IMR-90 (cell line): Measurements from ENCODE around the gene TP63. TPM values are rescaled to one million over a fixed set of nuclear protein-coding genes. Genes with fewer than 3 reads are reported as not detected.

ENCODE experiments used
- ATAC-seq: fragments of 200-7000 bp; cut with Tn5 transposase; 2 replicates; pipeline ENCODE4 v1.9.1; 2020; ENCODE audit warnings: low read depth, mild to moderate bottlenecking, moderate library complexity
- BruUV-seq: library from RNA; stranded (reverse); fragments of 400-500 nt; replicated peaks from 2 replicates; lab custom pipeline; 2021; lab: Mats Ljungman, UMichigan
- CTCF ChIA-PET: fragments of 300-600 bp; formaldehyde crosslinking; extraction: SDS; loops from one replicate; lab custom pipeline; 2021; ENCODE audit warnings: antibody characterized with exemption; lab: Yijun Ruan, JAX
- POLR2A ChIA-PET: fragments of 300-600 bp; sonication (Branson Sonifier 250); formaldehyde crosslinking; loops from one replicate; lab custom pipeline; 2022; ENCODE audit warnings: antibody characterized with exemption; ENCODE audit not compliant: unreplicated experiment; lab: Charles Lee
- DNase-seq: peaks from one replicate; pipeline ENCODE4 v3.0.0; 2013
- H2AFZ ChIP-seq: replicated peaks from 2 replicates; pipeline ENCODE3; 2013; ENCODE audit warnings: low read length, mild to moderate bottlenecking; ENCODE audit not compliant: poor library complexity
- H2AK5ac ChIP-seq: 2 replicates; pipeline ENCODE4 v1.6.1; 2013; ENCODE audit warnings: low read depth, low read length, inconsistent platforms
- H2AK9ac ChIP-seq: replicated peaks from 2 replicates; pipeline ENCODE3; 2013; ENCODE audit warnings: mild to moderate bottlenecking, low read depth, low read length, moderate library complexity; ENCODE audit not compliant: poor library complexity
- H2BK120ac ChIP-seq: 2 replicates; pipeline ENCODE4 v1.6.1; 2013; ENCODE audit warnings: low read depth, low read length, inconsistent platforms
- H2BK15ac ChIP-seq: 3 replicates; pipeline ENCODE4 v1.6.1; 2013; ENCODE audit warnings: low read depth, low read length, inconsistent platforms
- H2BK20ac ChIP-seq: 2 replicates; pipeline ENCODE4 v1.6.1; 2013; ENCODE audit warnings: low read depth, mild to moderate bottlenecking, inconsistent platforms, low read length, moderate library complexity
- H2BK5ac ChIP-seq: 2 replicates; pipeline ENCODE4 v1.6.1; 2013; ENCODE audit warnings: mild to moderate bottlenecking, low read depth, low read length, inconsistent platforms; ENCODE audit not compliant: poor library complexity, severe bottlenecking
- H3K14ac ChIP-seq: replicated peaks from 2 replicates; pipeline ENCODE4 v1.6.1; 2013; ENCODE audit warnings: low read depth, low read length, inconsistent platforms
- H3K18ac ChIP-seq: 2 replicates; pipeline ENCODE4 v1.6.1; 2013; ENCODE audit warnings: low read depth, low read length, control low read depth
- H3K23ac ChIP-seq: 2 replicates; pipeline ENCODE4 v1.6.1; 2013; ENCODE audit warnings: low read depth, low read length, inconsistent platforms
- H3K27ac ChIP-seq: 2 replicates; pipeline ENCODE4 v1.5.1; 2013; ENCODE audit warnings: mild to moderate bottlenecking, control low read depth, low read length; ENCODE audit not compliant: insufficient read depth
- H3K27me3 ChIP-seq: 2 replicates; pipeline ENCODE4 v1.6.1; 2013; ENCODE audit warnings: low read length; ENCODE audit not compliant: control insufficient read depth, insufficient read depth
- H3K36me3 ChIP-seq: 2 replicates; pipeline ENCODE4 v1.6.1; 2013; ENCODE audit warnings: low read length, mixed read lengths; ENCODE audit not compliant: control insufficient read depth, insufficient read depth
- H3K4ac ChIP-seq: 2 replicates; pipeline ENCODE4 v1.6.1; 2013; ENCODE audit warnings: low read depth, low read length, inconsistent platforms
- H3K4me1 ChIP-seq: 2 replicates; pipeline ENCODE4 v1.6.1; 2013; ENCODE audit warnings: low read length, mixed read lengths; ENCODE audit not compliant: control insufficient read depth, insufficient read depth
- H3K4me2 ChIP-seq: 2 replicates; pipeline ENCODE4 v1.6.1; 2013; ENCODE audit warnings: low read depth, mild to moderate bottlenecking, control low read depth, low read length, moderate library complexity
- H3K4me3 ChIP-seq: 2 replicates; pipeline ENCODE4 v1.5.1; 2013; ENCODE audit warnings: low read depth, mild to moderate bottlenecking, control low read depth, low read length, moderate library complexity; ENCODE audit not compliant: insufficient read depth
- H3K56ac ChIP-seq: 2 replicates; pipeline ENCODE4 v1.6.1; 2013; ENCODE audit warnings: low read length, inconsistent platforms; ENCODE audit not compliant: insufficient read depth; ENCODE audit errors: extremely low read depth
- H3K79me1 ChIP-seq, 2 experiments: 2 replicates each; pipeline ENCODE4 v1.6.1; 2013; ENCODE audit warnings: low read length in 2 of 2, inconsistent platforms in 1 of 2, low read depth in 1 of 2
- H3K9ac ChIP-seq: 2 replicates; pipeline ENCODE4 v1.6.1; 2013; ENCODE audit warnings: low read depth, low read length, control low read depth
- H3K9me1 ChIP-seq: 2 replicates; pipeline ENCODE4 v1.6.1; 2013; ENCODE audit warnings: low read length, inconsistent platforms; ENCODE audit not compliant: insufficient read depth
- H3K9me3 ChIP-seq: 2 replicates; pipeline ENCODE4 v1.6.1; 2013; ENCODE audit warnings: low read length; ENCODE audit not compliant: control insufficient read depth, insufficient read depth
- H4K20me1 ChIP-seq: 2 replicates; pipeline ENCODE4 v1.6.1; 2013; ENCODE audit warnings: low read length, inconsistent platforms; ENCODE audit not compliant: insufficient read depth
- H4K5ac ChIP-seq: 2 replicates; pipeline ENCODE4 v1.6.1; 2013; ENCODE audit warnings: mild to moderate bottlenecking, low read depth, low read length, control low read depth
- H4K8ac ChIP-seq, 2 experiments: 2 replicates each; pipeline ENCODE4 v1.6.1; 2013; ENCODE audit warnings: low read depth in 2 of 2, low read length in 2 of 2, control low read depth in 1 of 2, inconsistent platforms in 1 of 2
- H4K91ac ChIP-seq: 2 replicates; pipeline ENCODE4 v1.6.1; 2013; ENCODE audit warnings: low read depth, low read length, inconsistent platforms; ENCODE audit not compliant: insufficient read depth
- ELK1 ChIP-seq: fragments of 150-350 bp; IDR thresholded peaks from 2 replicates; pipeline ENCODE4 v1.6.1; 2016; ENCODE audit warnings: low read depth, mild to moderate bottlenecking, low read length, moderate library complexity, borderline replicate concordance
- MAFK ChIP-seq: IDR thresholded peaks from 2 replicates; pipeline ENCODE4 v1.6.1; 2012; ENCODE audit warnings: low read depth, low read length, improper control_type of control experiment
- MAZ ChIP-seq: IDR thresholded peaks from 2 replicates; pipeline ENCODE4 v1.6.1; 2012; ENCODE audit warnings: low read depth, mild to moderate bottlenecking, low read length, improper control_type of control experiment, moderate library complexity, borderline replicate concordance
- NFE2L2 ChIP-seq: fragments of 150-350 bp; IDR thresholded peaks from 2 replicates; pipeline ENCODE4 v1.6.1; 2016; ENCODE audit warnings: low read depth, mild to moderate bottlenecking, low read length
- POLR2A ChIP-seq: IDR thresholded peaks from 2 replicates; pipeline ENCODE4 v1.6.1; 2012; ENCODE audit warnings: mild to moderate bottlenecking, low read depth, low read length
- WGBS, 2 experiments: methylation state at CpG; one replicate each; pipeline versions ENCODE4 v1.1.5 to v1.1.7; 2013; ENCODE audit warnings: missing lambda C conversion rate in 2 of 2; ENCODE audit not compliant: insufficient read length in 1 of 2; ENCODE audit errors: extremely low coverage in 2 of 2; 5-methylcytosine and 5-hydroxymethylcytosine counted together
- dilution Hi-C: fragments of 300-500 bp; cut with HindIII; formaldehyde crosslinking; loops from one replicate; pipeline ENCODE4 v1.14.3; 2018; ENCODE audit warnings: low sequenced_read_pairs; ENCODE audit not compliant: unreplicated experiment
- in situ Hi-C: fragments of 300-500 bp; cut with MboI; formaldehyde crosslinking; loops from 3 replicates; pipeline ENCODE4 v1.14.3; 2019; ENCODE audit warnings: low sequenced_read_pairs, inconsistent platforms, mixed read lengths
- intact Hi-C: fragments of 100-400 bp; cut with micrococcal nuclease; formaldehyde crosslinking; loops from 2 replicates; pipeline ENCODE4 v1.10.0; 2022
- polyA plus RNA-seq, 3 experiments: library from polyadenylated mRNA; depleted of rRNA; stranded (reverse); fragments of >200 nt; gene quantifications; 2 replicates each; pipeline ENCODE4 v1.2.3, GENCODE V29; 2012; ENCODE audit warnings: low replicate concordance in 1 of 3
- total RNA-seq: library from RNA; depleted of rRNA; stranded (reverse); fragments of >200 nt; gene quantifications from 2 replicates; pipeline ENCODE4 v1.2.3, GENCODE V29; 2012

Gene TP63
- total and polyA plus RNA-seq, 2 of the 4 experiments (the other 2 are of a cell fraction), result not detected

- H2AK5ac ChIP-seq, result no peak overlapping the region
- dilution Hi-C loops (no loop called here), in situ Hi-C loops (no loop called here), intact Hi-C loops (no loop called here)
- no peak overlapping the region for H2AK9ac ChIP-seq
- TF ChIP-seq ELK1 (no peak), MAZ (no peak), MAFK (no peak), NFE2L2 (no peak), POLR2A (no peak)
- H4K8ac ChIP-seq, result no peak overlapping the region
- H3K4me2 ChIP-seq, result no peak overlapping the region
- H3K9ac ChIP-seq, result no peak overlapping the region
- CTCF ChIA-PET, result no interaction called here
- no peak overlapping the region for H3K27ac ChIP-seq
- H3K9me1 ChIP-seq, result no peaks in the 10 kb centered on the region
- H3K56ac ChIP-seq, result no peak overlapping the region
- H3K4me3 ChIP-seq, result no peak overlapping the region
- H3K79me1 ChIP-seq, result no peaks in the 10 kb centered on the region
- no peak for ATAC-seq
- no peak overlapping the region for H3K4ac ChIP-seq
- POLR2A ChIA-PET, result no interaction called here
- no peaks in the 10 kb centered on the region for H3K36me3 ChIP-seq
- no peaks in the 10 kb centered on the region for H3K9me3 ChIP-seq
- no peak overlapping the region for H4K5ac ChIP-seq
- no peak overlapping the region for H3K23ac ChIP-seq
- H3K18ac ChIP-seq, result no peak overlapping the region
- DNase-seq, result no peak
- no peaks in the 10 kb centered on the region for H4K20me1 ChIP-seq
- H3K27me3 ChIP-seq, result no peaks in the 10 kb centered on the region; the same call in 1 of the 2 replicates
- no TSS peak for BruUV-seq
- no peaks in the 10 kb centered on the region for H3K4me1 ChIP-seq
- H2BK120ac ChIP-seq, result no peak overlapping the region
- H2BK5ac ChIP-seq, result no peak overlapping the region
- no peak overlapping the region for H2BK20ac ChIP-seq
- no peak overlapping the region for H4K91ac ChIP-seq
- 50% methylated on average over 1 of the region's 8 CpGs; no CpG with 5 or more reads in 1 of the 2 experiments for WGBS, 2 experiments
- H3K14ac ChIP-seq, result no peak overlapping the region
- H2AFZ ChIP-seq, result peak overlapping the region; percentile 24
- no peak overlapping the region for H2BK15ac ChIP-seq
Observed at GRCh38 chr3:189630767-189631372, 319 bp upstream of the TP63 start.
